SK-N-SH (cell line): ENCODE measurements around the gene SHROOM3. TPM values are rescaled to one million over a fixed set of nuclear protein-coding genes. Genes with fewer than 3 reads are reported as not detected.

ENCODE experiments used
- CTCF ChIA-PET: fragments of 300-600, 350-600 bp; formaldehyde crosslinking; extraction: SDS; loops from one replicate; lab custom pipeline; 2021; lab: Yijun Ruan, JAX
- POLR2A ChIA-PET: fragments of 350-600 bp; sonication (Branson Sonifier 250); formaldehyde crosslinking; extraction: SDS; loops from one replicate; lab custom pipeline; 2020; ENCODE audit warnings: antibody characterized with exemption, inconsistent platforms; lab: Yijun Ruan, JAX
- DNase-seq: peaks from one replicate; pipeline ENCODE4 v3.0.0; 2012
- H2AFZ ChIP-seq: fragments of 200-600 bp; sonication (generic); 2 replicates; pipeline ENCODE4 v1.8.1; 2016; ENCODE audit warnings: antibody characterized with exemption, mild to moderate bottlenecking, low read depth
- H3F3A ChIP-seq: fragments of 200-600 bp; sonication (generic); replicated peaks from 2 replicates; pipeline ENCODE3; 2016; ENCODE audit warnings: antibody characterized with exemption, mild to moderate bottlenecking; ENCODE audit not compliant: insufficient read depth
- H3K27ac ChIP-seq, 2 experiments: fragments of 200-500 bp in 1 of 2; fragments of 200-600 bp in 1 of 2; sonication (Bioruptor generic) in 1 of 2; sonication (generic), shearing (Covaris generic) in 1 of 2; 2 replicates each; pipeline versions ENCODE4 v1.5.1 to v1.6.1; 2014 to 2016; ENCODE audit warnings: low read depth in 2 of 2, inconsistent platforms in 1 of 2, low read length in 1 of 2, mild to moderate bottlenecking in 1 of 2, mixed read lengths in 1 of 2
- H3K27me3 ChIP-seq: fragments of 200-600 bp; sonication (generic), shearing (Covaris generic); 2 replicates; pipeline ENCODE4 v1.6.1; 2016; ENCODE audit warnings: mixed run types; ENCODE audit not compliant: insufficient read depth
- H3K36me3 ChIP-seq, 2 experiments: fragments of 200-500 bp in 1 of 2; fragments of 200-600 bp in 1 of 2; sonication (Bioruptor generic) in 1 of 2; sonication (generic) in 1 of 2; replicated peaks in 1 of 2; 2 replicates each; pipeline versions ENCODE3 to v1.5.1; 2014 to 2016; ENCODE audit warnings: low read length in 1 of 2, mild to moderate bottlenecking in 1 of 2; ENCODE audit not compliant: insufficient read depth in 2 of 2, control insufficient read depth in 1 of 2
- H3K4me1 ChIP-seq, 2 experiments: fragments of 200-500 bp in 1 of 2; fragments of 200-600 bp in 1 of 2; sonication (Bioruptor generic) in 1 of 2; sonication (generic), shearing (Covaris generic) in 1 of 2; 2 replicates each; pipeline versions ENCODE4 v1.5.1 to v1.6.1; 2014 to 2016; ENCODE audit warnings: low read depth in 1 of 2, low read length in 1 of 2, mixed run types in 1 of 2; ENCODE audit not compliant: insufficient read depth in 2 of 2, control insufficient read depth in 1 of 2
- H3K4me2 ChIP-seq: fragments of 200-600 bp; sonication (generic), shearing (Covaris generic); 2 replicates; pipeline ENCODE4 v1.6.1; 2017; ENCODE audit warnings: mixed run types
- H3K4me3 ChIP-seq, 2 experiments: fragments of 200-500 bp in 1 of 2; fragments of 200-600 bp in 1 of 2; sonication (Bioruptor generic) in 1 of 2; sonication (generic), shearing (Covaris generic) in 1 of 2; 2 replicates each; pipeline versions ENCODE4 v1.5.1 to v1.8.1; 2014 to 2016; ENCODE audit warnings: low read depth in 2 of 2, inconsistent platforms in 1 of 2, low read length in 1 of 2, mild to moderate bottlenecking in 1 of 2, mixed read lengths in 1 of 2, moderate library complexity in 1 of 2
- H3K79me2 ChIP-seq: fragments of 200-600 bp; sonication (generic); 2 replicates; pipeline ENCODE4 v1.8.1; 2017; ENCODE audit warnings: mild to moderate bottlenecking; ENCODE audit not compliant: insufficient read depth
- H3K9ac ChIP-seq: fragments of 200-600 bp; sonication (generic); 2 replicates; pipeline ENCODE4 v1.6.1; 2017; ENCODE audit warnings: mixed run types
- H3K9me2 ChIP-seq: fragments of 200-600 bp; sonication (generic); 2 replicates; pipeline ENCODE4 v1.6.1; 2017; ENCODE audit warnings: mixed run types
- H3K9me3 ChIP-seq: fragments of 200-600 bp; sonication (generic); 2 replicates; pipeline ENCODE4 v1.6.1; 2017; ENCODE audit warnings: mixed run types, mild to moderate bottlenecking, moderate library complexity
- H4K20me1 ChIP-seq: fragments of 200-600 bp; sonication (generic); 2 replicates; pipeline ENCODE4 v1.6.1; 2017; ENCODE audit warnings: mild to moderate bottlenecking, mixed run types; ENCODE audit not compliant: insufficient read depth
- EP300 ChIP-seq, 2 experiments: IDR thresholded peaks; 2 replicates each; pipeline versions ENCODE4 v1.4.0 to v1.6.1; 2012; ENCODE audit warnings: borderline replicate concordance in 1 of 2, low read depth in 1 of 2, low read length in 1 of 2
- FOSL2 ChIP-seq: IDR thresholded peaks from 2 replicates; pipeline ENCODE4 v1.4.0; 2012; ENCODE audit warnings: low read depth, mild to moderate bottlenecking, moderate library complexity, borderline replicate concordance
- JUND ChIP-seq: IDR thresholded peaks from 2 replicates; pipeline ENCODE4 v1.4.0; 2012
- MXI1 ChIP-seq: IDR thresholded peaks from 2 replicates; pipeline ENCODE4 v1.6.1; 2012; ENCODE audit warnings: mild to moderate bottlenecking, low read depth, low read length, improper control_type of control experiment
- RCOR1 ChIP-seq: fragments of 150-350 bp; IDR thresholded peaks from 2 replicates; pipeline ENCODE4 v1.6.1; 2017; ENCODE audit warnings: antibody characterized with exemption, low read length
- TCF12 ChIP-seq: IDR thresholded peaks from 2 replicates; pipeline ENCODE4 v1.4.0; 2012
- TEAD4 ChIP-seq: IDR thresholded peaks from 2 replicates; pipeline ENCODE4 v1.4.0; 2012; ENCODE audit warnings: mild to moderate bottlenecking, borderline replicate concordance; ENCODE audit not compliant: insufficient read depth
- YY1 ChIP-seq: IDR thresholded peaks from 2 replicates; pipeline ENCODE4 v1.4.0; 2012; ENCODE audit warnings: low read depth, mild to moderate bottlenecking
- WGBS: methylation state at CpG from one replicate; pipeline ENCODE4 v1.1.6; 2017; ENCODE audit warnings: low lambda C conversion rate; 5-methylcytosine and 5-hydroxymethylcytosine counted together
- polyA plus RNA-seq, 3 experiments: library from polyadenylated mRNA; depleted of rRNA; stranded (reverse); fragments of >200 nt; gene quantifications; 2 replicates each; pipeline ENCODE4 v1.2.3, GENCODE V29; 2012
- TF ChIP-seq, protein P1 (sequence below): IDR thresholded peaks from 2 replicates; pipeline ENCODE4 v1.4.0; 2012; ENCODE audit warnings: low read depth
- TF ChIP-seq, protein P2 (sequence below): IDR thresholded peaks from 2 replicates; pipeline ENCODE4; 2012
- TF ChIP-seq, protein P3 (sequence below): fragments of 150-350 bp; IDR thresholded peaks from 2 replicates; pipeline ENCODE4 v1.6.1; 2016; ENCODE audit warnings: mild to moderate bottlenecking, low read depth, low read length

Gene SHROOM3
- polyA plus RNA-seq, 1 of the 3 experiments (the other 2 are of a cell fraction) = 4.3 TPM

DNA sequence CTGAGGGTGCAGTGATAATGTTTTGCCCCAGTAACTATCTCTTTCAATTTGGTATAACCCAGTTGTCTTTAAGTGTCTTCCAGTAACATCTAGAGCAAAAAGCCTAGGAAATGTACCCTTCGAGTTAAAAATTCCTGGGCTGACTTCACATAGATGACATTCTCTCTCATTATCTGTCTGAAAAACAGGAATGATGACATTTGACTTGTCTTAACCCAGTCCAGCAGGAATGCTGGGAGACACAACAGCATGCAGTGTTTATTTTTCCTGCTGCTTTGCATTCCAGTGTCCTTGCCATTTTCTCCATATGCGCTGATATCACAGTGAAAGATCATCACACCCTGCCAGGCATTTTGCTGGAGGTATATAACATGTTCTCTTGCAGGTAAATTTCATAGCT lies 333.0 kb downstream of the SHROOM3 start:
- peak overlapping the region; percentile 45 to 55; a peak in 3 of 4 replicates for H3K27ac ChIP-seq
- no peak overlapping the region for H2AFZ ChIP-seq
- no peaks in the 10 kb centered on the region for H3K9me2 ChIP-seq
- no peak for DNase-seq
- no peak overlapping the region for H3K9ac ChIP-seq
- POLR2A ChIA-PET = no interaction called here
- no peaks in the 10 kb centered on the region for H3K27me3 ChIP-seq
- H3K4me3 ChIP-seq = no peak overlapping the region
- TF ChIP-seq RCOR1 (no peak), TCF12 (peak; percentile 46; the same call in 1 of the 2 replicates), MXI1 (no peak)
- TF ChIP-seq, protein P1, sequence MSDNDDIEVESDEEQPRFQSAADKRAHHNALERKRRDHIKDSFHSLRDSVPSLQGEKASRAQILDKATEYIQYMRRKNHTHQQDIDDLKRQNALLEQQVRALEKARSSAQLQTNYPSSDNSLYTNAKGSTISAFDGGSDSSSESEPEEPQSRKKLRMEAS = no peak
- TF ChIP-seq, protein P2, sequence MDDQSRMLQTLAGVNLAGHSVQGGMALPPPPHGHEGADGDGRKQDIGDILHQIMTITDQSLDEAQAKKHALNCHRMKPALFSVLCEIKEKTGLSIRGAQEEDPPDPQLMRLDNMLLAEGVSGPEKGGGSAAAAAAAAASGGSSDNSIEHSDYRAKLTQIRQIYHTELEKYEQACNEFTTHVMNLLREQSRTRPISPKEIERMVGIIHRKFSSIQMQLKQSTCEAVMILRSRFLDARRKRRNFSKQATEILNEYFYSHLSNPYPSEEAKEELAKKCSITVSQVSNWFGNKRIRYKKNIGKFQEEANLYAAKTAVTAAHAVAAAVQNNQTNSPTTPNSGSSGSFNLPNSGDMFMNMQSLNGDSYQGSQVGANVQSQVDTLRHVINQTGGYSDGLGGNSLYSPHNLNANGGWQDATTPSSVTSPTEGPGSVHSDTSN = peak; percentile 43
- TF ChIP-seq, all 33 proteins: peak for 2
- 49% methylated on average over 2 of the region's 2 CpGs for WGBS
- peaks cover 13% of the 10 kb centered on the region; the same call in 1 of the 2 replicates for H3K79me2 ChIP-seq
- H4K20me1 ChIP-seq = no peaks in the 10 kb centered on the region
- H3K4me1 ChIP-seq = peaks cover 0 to 12% of the 10 kb centered on the region in 2 experiments; a peak in 2 of 4 replicates
- no peaks in the 10 kb centered on the region for H3K9me3 ChIP-seq
- peak overlapping the region; percentile 40; the same call in 1 of the 2 replicates for H3K4me2 ChIP-seq
- CTCF ChIA-PET = interaction anchor here (0.7 kb wide), 1 partner anchor 274 kb away, joined by 5 read pairs; no protein-coding TSS in a partner anchor
- H3K36me3 ChIP-seq = peaks cover 32 to 46% of the 10 kb centered on the region in 2 experiments
- peaks cover 16% of the 10 kb centered on the region for H3F3A ChIP-seq

DNA sequence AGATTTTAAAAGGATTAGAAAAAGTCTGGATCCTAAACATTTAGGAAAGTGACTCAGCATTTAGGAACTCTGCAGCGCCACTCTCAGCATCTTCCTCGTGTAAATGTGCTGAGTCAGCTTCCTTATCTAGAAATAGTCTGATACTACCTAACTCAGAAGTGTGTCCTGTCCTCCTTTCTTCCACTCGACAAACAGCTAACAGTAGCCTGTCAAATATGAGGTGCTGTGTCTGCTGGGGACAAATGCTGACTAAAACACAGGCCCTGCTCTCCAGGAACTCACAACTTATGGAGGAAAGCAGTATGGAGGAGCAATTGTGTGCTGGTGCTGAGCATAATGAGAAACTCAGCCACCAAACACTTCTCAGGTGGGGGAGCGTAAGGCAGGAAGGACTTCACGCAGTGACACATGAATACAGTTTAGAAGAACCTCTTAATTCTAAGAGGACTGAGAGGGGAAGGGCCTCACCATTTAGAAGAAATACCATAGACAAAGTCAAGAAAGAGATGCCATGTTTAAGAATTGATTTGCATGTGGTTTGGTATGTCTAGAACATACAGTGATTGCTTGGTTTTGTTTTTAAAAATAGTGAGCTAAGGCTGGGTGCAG lies 337.6 kb downstream of the SHROOM3 start:
- DNase-seq = no peak
- no peak overlapping the region for H3K4me2 ChIP-seq
- no peak overlapping the region for H3K9ac ChIP-seq
- no peak overlapping the region for H3K4me3 ChIP-seq
- H3K27me3 ChIP-seq = no peaks in the 10 kb centered on the region
- H3K9me2 ChIP-seq = no peaks in the 10 kb centered on the region
- no peaks in the 10 kb centered on the region for H4K20me1 ChIP-seq
- peaks cover 23 to 72% of the 10 kb centered on the region in 2 experiments for H3K36me3 ChIP-seq
- H3K79me2 ChIP-seq = peaks cover 15% of the 10 kb centered on the region; the same call in 1 of the 2 replicates
- ChIA-PET POLR2A (no interaction called here), CTCF (interaction anchor here (2.8 kb wide), 1 partner anchor 15 kb away, joined by 8 read pairs; no protein-coding TSS in a partner anchor)
- H2AFZ ChIP-seq = no peak overlapping the region
- peaks cover 3% of the 10 kb centered on the region for H3F3A ChIP-seq
- 65% methylated on average over 5 of the region's 5 CpGs for WGBS
- peak overlapping the region in 1 of 2 experiments; percentile 29; a peak in 2 of 4 replicates for H3K27ac ChIP-seq
- TF ChIP-seq FOSL2 (peak; percentile 38; the same call in 1 of the 2 replicates), TEAD4 (no peak), JUND (peak; percentile 56), YY1 (no peak), EP300 (IDR thresholded peaks at IDR 0.05; ENCODE audit: borderline replicate concordance in 1 of 2, low read depth in 1 of 2, low read length in 1 of 2) (0 out of 4 replicates have a peak, but pooled peaks of 1 of the 2 experiments have one; percentile 18)
- TF ChIP-seq, protein P1 = 0 out of 2 replicates have a peak, but pooled peaks have one; percentile 24
- TF ChIP-seq, protein P3, sequence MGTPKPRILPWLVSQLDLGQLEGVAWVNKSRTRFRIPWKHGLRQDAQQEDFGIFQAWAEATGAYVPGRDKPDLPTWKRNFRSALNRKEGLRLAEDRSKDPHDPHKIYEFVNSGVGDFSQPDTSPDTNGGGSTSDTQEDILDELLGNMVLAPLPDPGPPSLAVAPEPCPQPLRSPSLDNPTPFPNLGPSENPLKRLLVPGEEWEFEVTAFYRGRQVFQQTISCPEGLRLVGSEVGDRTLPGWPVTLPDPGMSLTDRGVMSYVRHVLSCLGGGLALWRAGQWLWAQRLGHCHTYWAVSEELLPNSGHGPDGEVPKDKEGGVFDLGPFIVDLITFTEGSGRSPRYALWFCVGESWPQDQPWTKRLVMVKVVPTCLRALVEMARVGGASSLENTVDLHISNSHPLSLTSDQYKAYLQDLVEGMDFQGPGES = no peak
- H3K4me1 ChIP-seq = peaks cover 0 to 9% of the 10 kb centered on the region in 2 experiments; a peak in 1 of 4 replicates
- H3K9me3 ChIP-seq = no peaks in the 10 kb centered on the region
